Upper lobe of left lung (tissue), 6 donors: ENCODE data around the gene ING3. TPM values are rescaled to one million over a fixed set of nuclear protein-coding genes. Genes with fewer than 3 reads are reported as not detected.
A peak's percentile ranks its signal among the peaks of the same experiment; 100 is the strongest.

ENCODE experiments used
- ATAC-seq, 2 donors: fragments of 200-7000 bp; cut with Tn5 transposase; one replicate each; pipeline ENCODE4 v1.9.1; 2022; ENCODE audit warnings: mild to moderate bottlenecking in 2 of 2, moderate library complexity in 2 of 2; ENCODE audit not compliant: low FRiP score in 2 of 2
- DNase-seq, 2 donors: peaks; one replicate each; pipeline ENCODE4 v3.0.0-alpha.2; 2019 to 2020
- H3K27ac ChIP-seq, 4 donors: fragments of 200-600 bp; sonication (generic); one replicate each; pipeline ENCODE4 v1.5.1; 2016 to 2019
- H3K27me3 ChIP-seq, 4 donors: fragments of 200-600 bp; sonication (generic); one replicate each; pipeline ENCODE4 v1.5.1; 2017 to 2019
- H3K36me3 ChIP-seq, 4 donors: fragments of 200-600 bp; sonication (generic); one replicate each; pipeline ENCODE4 v1.5.1; 2016 to 2019
- H3K4me1 ChIP-seq, 4 donors: fragments of 200-600 bp; sonication (generic); one replicate each; pipeline ENCODE4 v1.5.1; 2018 to 2019
- H3K4me3 ChIP-seq, 4 donors: fragments of 200-600 bp; sonication (generic); one replicate each; pipeline ENCODE4 v1.5.1; 2017 to 2019; ENCODE audit warnings: mild to moderate bottlenecking in 2 of 4, moderate library complexity in 1 of 4
- H3K9me3 ChIP-seq, 4 donors: fragments of 200-600 bp; sonication (generic); one replicate each; pipeline ENCODE4 v1.5.1; 2018 to 2019
- EP300 ChIP-seq, 4 donors: sonication (generic); formaldehyde crosslinking; IDR thresholded peaks; one replicate each; pipeline ENCODE4 v1.5.1; 2017; ENCODE audit warnings: antibody characterized with exemption in 4 of 4, control low read depth in 2 of 4
- POLR2A ChIP-seq, 4 donors: fragments of 450-650 bp; IDR thresholded peaks; one replicate each; pipeline ENCODE4 v1.5.1; 2016 to 2017; ENCODE audit warnings: antibody characterized with exemption in 4 of 4, mild to moderate bottlenecking in 2 of 4
- POLR2AphosphoS5 ChIP-seq, 2 donors: sonication (generic); formaldehyde crosslinking; IDR thresholded peaks; one replicate each; pipeline ENCODE4 v1.5.1; 2017; ENCODE audit warnings: antibody characterized with exemption in 2 of 2
- WGBS, 2 donors: methylation state at CpG; one replicate each; pipeline ENCODE4 v1.1.5; 2017 to 2018; 5-methylcytosine and 5-hydroxymethylcytosine counted together
- total RNA-seq, 6 donors: library from RNA; depleted of rRNA in 4 of 6; stranded (reverse); fragments of >200 nt in 4 of 6; gene quantifications; one replicate each; pipeline versions ENCODE4 v1.1.0 to v1.2.1, GENCODE V29; 2016 to 2021
- TF ChIP-seq, protein P1 (sequence below), 6 experiments: fragments of 450-650 bp in 4 of 6; fragments of 200-600 bp in 2 of 6; sonication (generic) in 2 of 6; IDR thresholded peaks; one replicate each; pipeline ENCODE4 v1.5.1; 2016 to 2019; ENCODE audit warnings: antibody characterized with exemption in 6 of 6
- donor health status: DM: no; HTN: no; CAD: no; lungs with moderate emphysema.
- donor health status: DM: no; HTN: yes; CAD: no; lungs with severe emphysema.

ING3 gene
- total RNA-seq, 6 donors from 2014 or later: 6.3 to 28.8 (median 15.3) TPM

DNA sequence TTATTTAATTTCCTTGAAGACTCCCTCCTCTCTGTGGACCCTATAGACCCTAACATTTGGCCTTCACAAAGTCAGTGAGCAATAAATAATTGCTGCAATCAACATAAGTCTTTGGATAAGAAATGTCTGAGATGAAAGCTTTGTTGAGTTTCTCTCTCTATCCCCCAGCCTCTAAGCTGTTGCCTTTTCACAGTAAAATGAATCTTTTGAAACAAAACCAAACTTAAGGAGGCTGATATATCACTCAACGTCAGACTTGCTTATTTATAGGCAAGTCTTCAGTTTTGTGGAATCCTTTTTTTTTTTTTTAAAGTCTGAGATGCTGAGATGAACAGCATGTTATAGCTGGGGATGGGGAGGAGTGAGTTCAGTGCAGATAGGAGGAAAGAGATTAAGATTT lies 47.9 kb downstream of the ING3 start:
- DNase-seq: no peak
- ATAC-seq: no peak
- no peaks in the 10 kb centered on the region for H3K36me3 ChIP-seq
- H3K27me3 ChIP-seq: no peaks in the 10 kb centered on the region
- peak overlapping the region in 2 of 4 donors; percentile 1 to 26 for H3K27ac ChIP-seq
- WGBS, 2 donors: 49 to 66% methylated on average over 1 of the region's 1 CpG
- H3K9me3 ChIP-seq: no peaks in the 10 kb centered on the region
- TF ChIP-seq POLR2AphosphoS5 (IDR thresholded peaks at IDR 0.05) (no peak), EP300 (IDR thresholded peaks at IDR 0.05) (no peak), POLR2A (IDR thresholded peaks at IDR 0.05) (no peak)
- TF ChIP-seq, protein P1, sequence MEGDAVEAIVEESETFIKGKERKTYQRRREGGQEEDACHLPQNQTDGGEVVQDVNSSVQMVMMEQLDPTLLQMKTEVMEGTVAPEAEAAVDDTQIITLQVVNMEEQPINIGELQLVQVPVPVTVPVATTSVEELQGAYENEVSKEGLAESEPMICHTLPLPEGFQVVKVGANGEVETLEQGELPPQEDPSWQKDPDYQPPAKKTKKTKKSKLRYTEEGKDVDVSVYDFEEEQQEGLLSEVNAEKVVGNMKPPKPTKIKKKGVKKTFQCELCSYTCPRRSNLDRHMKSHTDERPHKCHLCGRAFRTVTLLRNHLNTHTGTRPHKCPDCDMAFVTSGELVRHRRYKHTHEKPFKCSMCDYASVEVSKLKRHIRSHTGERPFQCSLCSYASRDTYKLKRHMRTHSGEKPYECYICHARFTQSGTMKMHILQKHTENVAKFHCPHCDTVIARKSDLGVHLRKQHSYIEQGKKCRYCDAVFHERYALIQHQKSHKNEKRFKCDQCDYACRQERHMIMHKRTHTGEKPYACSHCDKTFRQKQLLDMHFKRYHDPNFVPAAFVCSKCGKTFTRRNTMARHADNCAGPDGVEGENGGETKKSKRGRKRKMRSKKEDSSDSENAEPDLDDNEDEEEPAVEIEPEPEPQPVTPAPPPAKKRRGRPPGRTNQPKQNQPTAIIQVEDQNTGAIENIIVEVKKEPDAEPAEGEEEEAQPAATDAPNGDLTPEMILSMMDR (IDR thresholded peaks at IDR 0.05): no peak
- peaks cover 17 to 45% (median 19%) of the 10 kb centered on the region in 4 donors for H3K4me1 ChIP-seq
- H3K4me3 ChIP-seq: no peak overlapping the region

- DNase-seq (no peak), ATAC-seq (no peak)
- no peaks in the 10 kb centered on the region for H3K27me3 ChIP-seq
- peaks cover 17 to 40% (median 19%) of the 10 kb centered on the region in 4 donors for H3K4me1 ChIP-seq
- WGBS, 2 donors: 63 to 71% methylated on average over 2 of the region's 2 CpGs
- TF ChIP-seq POLR2AphosphoS5 (IDR thresholded peaks at IDR 0.05) (no peak), EP300 (IDR thresholded peaks at IDR 0.05) (no peak), POLR2A (IDR thresholded peaks at IDR 0.05) (no peak)
- TF ChIP-seq, protein P1 (IDR thresholded peaks at IDR 0.05): no peak
- H3K27ac ChIP-seq: peak overlapping the region in 2 of 4 donors; percentile 30 to 47
- no peaks in the 10 kb centered on the region for H3K36me3 ChIP-seq
- no peaks in the 10 kb centered on the region for H3K9me3 ChIP-seq
- no peak overlapping the region for H3K4me3 ChIP-seq
Measured at GRCh38 chr7:120998996-120999565, 48.5 kb downstream of the ING3 start.

GRCh38 chr7:121000081-121000983 lies 49.8 kb downstream of the ING3 start:
- H3K4me3 ChIP-seq: no peak overlapping the region

GRCh38 chr7:121001234-121001906 lies 50.8 kb downstream of the ING3 start:
- no peak overlapping the region for H3K27ac ChIP-seq
- ATAC-seq: no peak
- H3K36me3 ChIP-seq: no peaks in the 10 kb centered on the region
- 64 to 67% methylated on average over 3 of the region's 3 CpGs for WGBS, 2 donors
- H3K4me1 ChIP-seq: peaks cover 10 to 32% (median 21%) of the 10 kb centered on the region in 4 donors
- no peaks in the 10 kb centered on the region for H3K27me3 ChIP-seq
- no peaks in the 10 kb centered on the region for H3K9me3 ChIP-seq
- H3K4me3 ChIP-seq: no peak overlapping the region
- DNase-seq: no peak
- TF ChIP-seq POLR2AphosphoS5 (IDR thresholded peaks at IDR 0.05): no peak
- TF ChIP-seq POLR2A (IDR thresholded peaks at IDR 0.05): no peak
- TF ChIP-seq EP300 (IDR thresholded peaks at IDR 0.05): no peak
- TF ChIP-seq, protein P1 (IDR thresholded peaks at IDR 0.05): no peak

More at GRCh38 chr7:121000081-121000983, 49.8 kb downstream of the ING3 start:
- peaks cover 17 to 40% (median 19%) of the 10 kb centered on the region in 4 donors for H3K4me1 ChIP-seq
- DNase-seq (no peak), ATAC-seq (peak in 1 of 2 donors; percentile 51)
- H3K9me3 ChIP-seq: no peaks in the 10 kb centered on the region
- H3K27me3 ChIP-seq: no peaks in the 10 kb centered on the region
- 64 to 69% methylated on average over 9 of the region's 9 CpGs for WGBS, 2 donors
- TF ChIP-seq EP300 (IDR thresholded peaks at IDR 0.05) (no peak), POLR2A (IDR thresholded peaks at IDR 0.05) (no peak), POLR2AphosphoS5 (IDR thresholded peaks at IDR 0.05) (no peak)
- TF ChIP-seq, protein P1 (IDR thresholded peaks at IDR 0.05): no peak
- peak overlapping the region in 2 of 4 donors; percentile 30 to 61 for H3K27ac ChIP-seq
- H3K36me3 ChIP-seq: no peaks in the 10 kb centered on the region
